HG02840 (cell line): ENCODE measurements around the gene CROCC2.

Experiments
- ATAC-seq: cut with Tn5 transposase; IDR thresholded peaks from one replicate; pipeline ENCODE4 v1.9.1; 2021; ENCODE audit warnings: mild to moderate bottlenecking, moderate library complexity, moderate number of reproducible peaks; ENCODE audit not compliant: unreplicated experiment, low FRiP score

CROCC2 gene

DNA sequence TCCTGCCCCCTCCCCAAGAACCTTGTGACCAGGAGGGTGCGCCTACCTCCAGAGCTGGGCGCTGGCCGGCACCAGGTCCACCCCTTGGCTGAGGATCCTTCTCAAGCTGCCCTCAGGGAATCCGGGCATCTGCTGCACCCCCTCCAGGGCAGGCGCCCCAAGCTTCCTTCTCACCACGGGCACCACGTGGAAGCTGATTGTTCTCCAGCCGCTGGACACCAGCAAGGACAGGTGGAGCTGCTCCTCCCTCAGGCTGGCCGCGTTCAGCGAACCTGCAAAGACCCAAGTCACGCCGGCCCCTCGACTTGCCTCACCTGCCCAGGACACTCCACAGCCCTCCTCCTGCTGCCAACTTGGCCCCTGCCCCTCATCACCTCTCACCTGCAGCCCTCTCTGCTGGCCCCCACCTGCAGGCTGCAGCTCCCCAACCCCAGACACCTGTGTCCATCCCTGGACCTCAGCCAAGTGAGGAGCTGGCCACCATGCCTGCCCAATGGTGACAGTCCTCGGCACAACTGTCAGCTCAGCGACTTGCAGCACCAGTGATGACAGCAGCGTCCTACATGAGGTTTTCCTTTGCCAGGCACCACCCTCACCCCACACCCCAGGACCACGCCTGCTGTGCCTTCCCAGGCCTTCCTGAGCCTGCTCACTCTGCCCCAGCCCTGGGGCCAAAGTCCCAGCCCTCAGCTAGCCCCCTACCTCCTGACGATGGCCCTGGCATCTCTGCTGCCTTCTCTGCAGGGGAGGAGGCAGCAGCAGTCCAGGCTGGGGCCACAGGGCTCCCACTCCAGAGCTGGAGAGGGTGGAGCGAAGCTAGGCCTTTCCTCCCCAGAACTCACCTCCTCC, 14.4 kb upstream of the CROCC2 start:
- ATAC-seq, result no peak

DNA sequence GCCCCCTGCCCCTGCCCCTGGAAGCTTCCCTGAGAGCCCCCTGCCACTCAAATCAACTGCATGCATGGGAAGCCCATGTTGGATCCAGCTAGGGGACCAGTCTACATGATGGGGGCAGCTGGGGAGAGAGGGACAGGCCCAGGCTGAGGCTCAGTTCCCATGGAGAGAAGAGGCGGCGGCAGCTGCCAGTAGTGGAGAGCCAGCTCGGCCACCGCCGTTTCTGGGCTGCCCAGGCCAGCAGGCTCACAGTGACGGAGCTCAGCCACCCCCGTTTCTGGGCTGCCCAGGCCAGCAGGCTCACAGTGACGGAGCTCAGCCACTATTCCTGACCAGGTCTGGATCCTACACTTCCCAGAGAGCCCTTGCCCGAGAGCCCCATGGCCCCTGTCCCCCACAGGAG, 13.8 kb upstream of the CROCC2 start:
- ATAC-seq, result no peak

DNA sequence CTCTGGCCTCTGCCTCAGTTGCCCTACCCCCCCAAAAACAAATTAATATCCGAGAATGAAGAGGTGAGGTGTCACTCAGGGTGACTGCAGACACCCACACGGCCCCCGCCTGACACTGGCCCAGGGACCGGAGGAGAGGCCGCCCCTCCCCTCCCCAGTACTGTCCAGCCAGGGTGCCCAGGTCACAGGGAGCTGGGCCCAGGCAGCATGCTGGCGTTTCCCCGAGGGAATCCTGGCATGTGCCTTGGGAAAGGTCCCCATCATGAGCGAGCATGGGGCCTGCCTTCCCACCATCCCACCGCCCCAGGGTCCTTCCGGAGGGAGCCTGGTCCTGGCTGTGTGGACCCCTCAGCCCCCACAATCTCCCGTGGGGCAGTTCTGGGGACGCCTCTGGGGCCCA, 13.2 kb upstream of the CROCC2 start:
- ATAC-seq, result no peak

DNA sequence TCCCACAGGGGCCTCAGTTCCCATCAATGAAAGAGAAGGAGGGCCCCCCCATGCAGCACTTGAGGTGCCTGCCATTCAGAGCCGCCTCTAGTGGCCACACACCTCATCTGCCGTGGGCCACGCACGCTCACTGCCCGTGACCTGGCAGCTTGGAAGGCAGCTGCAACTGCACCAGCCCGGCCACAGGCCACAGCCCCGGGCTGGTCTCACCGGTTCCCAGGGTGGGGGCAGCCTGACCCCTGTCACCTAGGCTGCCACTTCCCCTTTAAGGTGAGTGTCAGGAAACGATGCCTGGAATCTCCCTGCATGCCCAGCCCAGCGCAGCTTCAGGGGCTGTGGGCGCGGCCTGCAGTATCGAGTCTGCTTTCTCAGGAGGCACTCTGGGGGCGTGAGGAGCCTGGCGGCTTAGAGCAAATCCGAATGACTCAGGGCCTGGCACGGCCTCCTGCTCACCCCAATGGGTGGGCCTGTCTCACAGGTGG, 12.7 kb upstream of the CROCC2 start:
- no peak for ATAC-seq

DNA sequence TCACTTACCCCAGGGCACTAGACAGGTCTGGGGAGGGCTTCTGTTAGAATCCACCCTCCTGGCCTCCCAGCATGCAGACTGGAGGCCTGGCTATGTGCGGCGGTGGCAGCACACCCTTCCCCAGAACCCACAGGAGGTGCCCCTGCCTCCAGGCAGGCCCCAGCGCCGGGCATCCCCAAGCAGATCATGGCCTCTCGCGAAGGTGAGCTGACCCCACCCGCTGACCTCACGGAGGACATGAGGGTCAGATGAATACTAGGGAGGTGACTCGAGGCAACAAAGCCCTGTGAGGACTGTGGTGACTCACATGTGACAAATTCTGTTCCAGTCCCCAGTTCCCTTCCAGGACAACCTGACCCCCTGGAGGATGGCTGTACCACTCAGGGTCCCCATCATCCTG, 12.1 kb upstream of the CROCC2 start:
- ATAC-seq, result no peak

DNA sequence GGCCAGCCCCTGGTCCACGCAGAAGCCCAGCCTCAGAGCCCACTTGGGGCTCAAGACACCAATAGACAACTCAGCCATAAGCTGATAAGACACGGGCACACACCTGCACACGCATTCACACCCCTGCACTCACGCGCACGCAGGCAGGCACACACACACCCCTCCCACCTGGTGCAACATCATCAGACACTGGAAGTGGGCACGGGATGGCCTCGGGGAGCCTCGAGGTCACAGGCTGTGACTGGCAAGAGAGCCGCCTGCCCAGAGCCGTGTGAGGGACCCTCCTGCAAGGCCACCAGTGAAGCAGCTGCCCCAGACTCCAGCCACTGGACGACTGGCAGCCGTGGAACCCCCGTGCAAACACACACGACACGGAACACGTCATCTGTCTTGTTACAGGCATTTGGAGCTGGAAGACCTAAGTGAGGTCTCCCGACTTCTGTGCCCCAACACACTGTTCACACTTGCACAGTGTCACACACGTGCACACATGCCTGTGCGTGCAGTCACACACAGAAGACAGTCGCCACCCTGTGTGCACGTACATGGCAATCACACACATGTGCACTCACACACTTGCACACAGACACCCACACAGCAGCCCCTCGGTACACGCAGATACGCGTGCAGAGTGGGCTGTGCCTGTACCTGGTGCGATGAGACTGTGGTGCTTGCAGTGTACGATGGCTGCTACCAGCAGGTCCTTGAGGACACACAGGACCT, 11.1 kb upstream of the CROCC2 start:
- ATAC-seq, result no peak

DNA sequence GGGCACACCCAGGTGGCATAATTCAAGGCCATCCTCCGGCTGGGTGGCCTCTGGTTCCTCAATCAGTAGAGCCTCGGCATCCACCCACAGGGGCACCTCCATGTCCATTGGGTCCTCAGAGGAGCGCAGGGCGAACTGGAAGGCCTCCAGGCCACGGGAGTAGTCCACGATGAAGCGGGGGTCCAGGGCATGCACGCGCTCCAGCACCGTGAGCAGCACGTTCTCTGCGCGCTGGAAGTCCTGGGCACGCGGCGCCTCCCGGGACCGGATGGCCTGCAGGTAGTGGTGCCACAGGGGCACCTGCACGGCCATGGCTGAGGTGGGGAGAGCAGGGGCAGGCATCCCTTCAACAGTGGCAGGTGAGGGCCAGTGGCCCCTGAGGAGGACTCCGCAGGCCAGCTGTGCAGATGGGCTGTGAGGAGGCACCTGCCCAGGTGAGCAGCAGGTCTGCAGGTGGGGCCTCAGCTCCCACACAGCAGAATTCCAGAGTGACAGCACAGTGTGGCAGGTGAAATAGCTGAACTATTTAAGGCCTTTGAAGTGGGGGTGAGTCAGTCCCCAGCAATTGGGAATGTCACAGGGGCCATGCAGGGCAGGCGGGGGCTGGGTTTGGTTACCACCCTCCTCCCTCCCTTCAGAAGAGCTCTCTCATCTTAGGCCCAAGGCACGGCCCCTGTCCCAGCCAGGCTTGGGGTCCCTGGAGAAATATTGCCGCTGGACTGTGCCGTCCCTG, 10.3 kb upstream of the CROCC2 start, which contains the start of gene MAB21L4:
Gene MAB21L4 (minus strand): TSS at position 501 of the 733 bp plus-strand sequence. CDS start 159 bp downstream, at position 342.
- ATAC-seq, result no peak

DNA sequence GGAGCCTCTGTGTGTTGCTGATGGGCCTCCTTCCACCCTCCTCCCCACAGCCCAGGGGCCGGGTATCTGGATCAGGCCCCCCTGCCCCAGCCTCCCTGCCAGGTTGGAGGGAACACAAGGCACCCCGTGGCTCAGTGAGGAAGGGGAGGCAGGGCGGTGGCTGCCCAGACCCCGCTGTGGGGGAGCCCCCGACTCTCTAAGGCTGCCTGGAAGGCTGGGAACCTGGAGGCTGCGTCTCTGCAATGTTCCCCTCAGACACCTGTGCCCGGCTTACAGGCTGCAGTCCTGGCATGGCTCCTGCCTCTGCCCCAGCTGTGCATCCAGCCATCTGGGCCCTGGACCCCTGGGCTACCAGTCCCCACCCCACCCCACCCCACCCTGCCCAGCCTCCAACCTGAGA, 9.7 kb upstream of the CROCC2 start:
- ATAC-seq, result no peak

DNA sequence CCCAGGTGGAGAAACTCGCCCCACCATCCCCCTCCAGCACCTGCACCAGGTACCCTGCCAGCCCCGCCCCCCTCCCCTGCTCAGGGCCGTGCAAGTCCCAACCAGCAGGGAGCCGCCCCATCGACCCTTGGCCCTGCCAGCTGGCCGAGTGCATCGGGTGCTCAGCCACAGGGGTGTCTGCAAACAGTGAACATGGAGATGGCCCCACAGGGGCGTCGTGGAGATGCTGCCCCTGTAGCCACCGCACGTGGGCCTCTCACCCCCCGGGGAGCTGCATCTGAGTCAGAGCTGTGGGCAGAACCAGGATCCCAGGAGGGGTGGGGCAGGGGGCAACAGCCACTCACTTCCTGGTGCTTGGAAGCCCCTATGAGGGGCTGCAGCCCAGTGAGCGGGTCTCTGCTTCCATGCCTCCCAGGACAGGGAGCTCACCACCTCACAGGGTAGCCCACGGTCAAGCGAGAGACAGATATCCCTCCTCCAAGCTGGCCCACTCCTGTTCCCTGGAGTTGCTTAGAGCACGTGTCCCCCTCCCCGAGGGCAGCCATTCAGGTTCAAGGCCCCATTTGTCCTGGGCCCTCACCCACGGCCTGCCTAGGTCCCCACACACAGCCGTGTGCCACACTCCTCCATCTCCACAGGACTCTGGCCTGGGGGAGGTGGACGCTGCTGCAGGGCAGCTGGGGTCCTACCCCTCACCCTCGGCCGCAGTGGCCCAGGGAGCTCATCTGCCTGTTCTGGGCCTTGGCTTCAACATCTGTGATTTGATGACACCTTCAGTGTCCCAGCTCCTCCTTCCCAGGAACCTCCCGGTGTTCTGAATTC, 9.1 kb upstream of the CROCC2 start:
- no peak for ATAC-seq

DNA sequence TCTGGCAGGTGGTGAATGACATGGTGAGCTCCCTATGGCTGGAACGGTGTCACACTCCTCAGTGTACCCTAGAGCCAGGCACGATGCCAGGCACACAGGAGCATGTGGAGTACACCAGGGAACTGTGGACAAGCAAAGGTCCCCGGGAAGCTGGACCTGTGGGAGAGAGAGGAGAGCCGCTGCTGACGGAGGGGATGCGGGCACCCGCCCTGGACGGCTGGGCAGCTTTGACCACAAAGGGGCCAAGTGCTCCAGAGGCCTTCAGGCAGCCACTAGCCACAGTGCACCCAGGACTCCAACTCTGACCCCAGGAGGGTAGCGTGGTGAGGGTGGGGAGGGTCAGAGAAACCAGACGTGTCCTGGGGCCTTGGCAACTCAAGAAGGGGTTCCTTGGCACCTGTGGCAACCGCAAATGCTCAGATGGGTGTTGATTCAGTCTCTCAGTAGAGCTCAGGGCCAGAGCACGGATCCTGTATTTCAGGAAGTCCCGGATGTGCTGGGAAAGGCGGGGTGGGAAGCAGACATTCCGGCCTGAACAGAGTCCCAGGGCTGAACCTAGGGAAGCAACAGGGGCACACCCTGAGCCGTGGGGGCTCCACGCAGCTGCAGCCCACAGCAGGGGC, 7.9 kb upstream of the CROCC2 start:
- ATAC-seq, result no peak

DNA sequence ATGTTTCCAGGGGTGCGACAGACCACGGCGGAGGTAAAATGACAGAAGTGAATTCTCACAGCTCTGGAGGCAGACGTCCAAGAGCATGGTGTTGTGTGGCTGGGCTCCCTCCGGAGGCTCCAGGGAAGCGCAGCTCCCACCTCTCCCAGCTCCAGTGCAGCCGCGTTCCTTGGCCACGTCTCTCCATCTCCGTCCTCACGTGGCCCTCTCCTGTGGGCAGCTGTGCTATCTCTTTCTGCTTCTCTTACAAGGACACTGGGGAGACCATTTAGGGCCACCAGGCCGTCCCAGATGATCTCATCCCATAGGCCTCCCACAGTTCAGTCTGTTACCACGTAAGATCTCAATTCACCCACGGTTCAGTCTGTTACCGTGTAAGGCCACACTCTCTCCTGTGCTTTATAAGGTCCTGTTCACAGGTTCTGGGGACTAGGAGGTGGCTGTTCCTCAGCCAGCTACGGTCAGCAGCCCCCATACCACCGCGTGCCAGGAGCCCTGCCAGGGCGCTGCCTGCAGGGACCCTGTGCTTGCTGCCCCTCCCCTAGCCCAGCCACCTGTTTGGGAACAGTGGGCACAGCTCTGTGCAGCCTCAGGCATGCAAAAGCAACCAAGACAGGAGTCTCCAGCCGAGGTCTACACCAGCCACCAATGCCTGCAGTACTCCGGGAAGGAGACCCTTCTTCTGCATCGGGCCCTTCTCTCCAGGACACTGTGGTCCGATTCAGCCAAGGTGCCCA, 7.2 kb upstream of the CROCC2 start:
- ATAC-seq, result no peak

DNA sequence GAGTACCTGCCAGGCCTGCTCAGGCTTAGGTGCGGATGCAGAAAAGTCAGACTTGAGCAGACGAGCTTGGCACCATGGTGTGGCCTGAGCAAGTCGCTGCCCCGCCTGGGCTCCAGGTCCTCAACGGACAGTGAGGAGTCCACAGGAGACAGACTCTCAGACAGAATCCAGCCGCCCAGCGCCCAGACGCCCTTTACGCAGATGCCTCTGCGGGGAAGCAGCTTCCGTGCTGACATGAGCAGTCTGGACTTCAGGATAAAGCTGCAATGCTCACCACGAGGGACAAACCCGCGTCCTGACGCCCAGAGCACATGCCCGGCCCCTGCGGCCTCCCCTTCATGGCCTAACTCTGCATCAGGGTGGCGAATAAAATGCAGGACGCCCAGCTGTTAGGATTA, 6.7 kb upstream of the CROCC2 start:
- ATAC-seq, result no peak

DNA sequence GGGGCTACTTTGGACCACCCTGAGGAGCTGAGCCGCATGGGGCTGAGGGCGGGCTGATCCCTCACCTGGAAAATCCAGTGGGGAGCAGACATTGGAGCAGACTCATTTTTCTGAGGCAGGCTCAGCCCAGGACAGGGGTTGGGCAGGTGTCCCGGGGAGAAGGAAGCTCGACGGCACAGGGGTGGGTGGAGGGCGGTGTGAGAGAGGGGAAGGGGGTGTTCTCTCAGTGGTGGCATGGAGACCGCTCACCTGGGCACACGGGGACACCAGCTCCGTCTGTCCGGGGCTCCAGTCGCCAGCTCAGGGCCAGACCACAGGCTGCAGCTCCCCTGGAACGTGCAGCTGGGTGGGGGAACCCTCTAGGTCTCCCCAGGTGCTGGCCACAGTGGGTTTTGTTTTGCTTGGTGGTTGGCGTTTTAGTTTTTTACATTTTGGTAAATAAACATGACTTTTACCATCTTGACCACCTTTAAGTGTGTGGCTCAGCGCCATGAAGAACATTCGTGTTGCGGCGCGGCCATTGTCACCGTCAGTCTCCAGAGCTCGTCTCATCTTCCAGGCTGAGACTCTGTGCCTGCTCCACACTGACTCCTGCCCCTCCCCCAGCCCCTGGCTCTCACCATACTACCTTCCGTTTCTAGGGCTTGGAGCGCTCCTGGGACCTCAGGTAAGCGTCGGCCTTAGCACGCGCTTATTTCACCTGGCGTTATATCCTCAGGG, 5.8 kb upstream of the CROCC2 start:
- ATAC-seq, result no peak

DNA sequence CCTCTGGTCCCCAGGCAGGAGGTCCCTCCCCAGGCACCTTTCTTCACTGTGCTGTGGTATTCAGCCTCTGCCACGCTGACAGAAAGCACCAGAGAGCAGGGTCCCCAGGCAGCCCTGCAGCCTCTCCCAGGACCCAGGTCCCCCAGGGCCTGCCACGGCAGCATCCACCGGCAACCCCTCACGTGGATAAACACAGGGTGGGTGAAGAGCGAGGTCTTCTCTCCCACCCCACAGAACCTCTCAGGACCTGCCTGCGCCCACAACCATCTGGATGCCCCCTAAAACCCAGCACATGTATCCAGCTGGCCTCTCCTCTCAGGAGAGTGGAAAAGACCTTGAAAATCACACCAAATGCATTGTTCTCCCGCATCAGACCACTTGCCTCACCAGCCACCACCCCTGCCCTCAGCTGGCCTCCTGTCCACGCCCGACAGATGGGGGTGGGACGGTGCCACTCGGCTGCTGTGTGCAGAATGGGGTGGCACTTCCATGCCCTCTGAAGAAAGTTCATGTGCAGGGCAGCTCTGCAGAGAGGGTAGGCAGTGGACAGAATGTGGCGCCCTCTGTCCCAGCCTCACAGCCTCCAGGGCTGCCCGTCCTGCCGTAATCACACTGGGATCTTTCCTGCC, 4.0 kb upstream of the CROCC2 start:
- ATAC-seq, result no peak

DNA sequence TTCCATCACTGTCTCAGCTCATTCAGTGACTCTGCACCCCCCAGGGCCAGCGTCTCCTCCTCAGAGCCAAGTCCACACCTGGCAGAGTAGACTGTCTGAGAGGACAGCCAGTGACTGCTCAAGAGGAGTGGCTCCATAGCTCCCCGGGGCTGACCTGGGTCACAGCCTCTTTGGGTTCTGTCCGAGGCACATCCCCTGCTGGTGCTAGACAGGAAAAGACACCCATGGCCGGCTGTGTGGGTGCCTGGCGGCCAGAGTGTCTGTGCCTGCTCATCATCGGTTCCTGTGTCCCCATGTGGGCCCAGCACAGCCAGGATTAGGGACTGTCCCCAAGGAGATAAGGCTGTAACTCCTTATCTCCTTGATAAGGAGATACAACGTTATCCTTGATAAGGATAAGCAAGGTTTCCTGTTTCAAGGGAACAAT, 3.5 kb upstream of the CROCC2 start:
- ATAC-seq, result no peak

DNA sequence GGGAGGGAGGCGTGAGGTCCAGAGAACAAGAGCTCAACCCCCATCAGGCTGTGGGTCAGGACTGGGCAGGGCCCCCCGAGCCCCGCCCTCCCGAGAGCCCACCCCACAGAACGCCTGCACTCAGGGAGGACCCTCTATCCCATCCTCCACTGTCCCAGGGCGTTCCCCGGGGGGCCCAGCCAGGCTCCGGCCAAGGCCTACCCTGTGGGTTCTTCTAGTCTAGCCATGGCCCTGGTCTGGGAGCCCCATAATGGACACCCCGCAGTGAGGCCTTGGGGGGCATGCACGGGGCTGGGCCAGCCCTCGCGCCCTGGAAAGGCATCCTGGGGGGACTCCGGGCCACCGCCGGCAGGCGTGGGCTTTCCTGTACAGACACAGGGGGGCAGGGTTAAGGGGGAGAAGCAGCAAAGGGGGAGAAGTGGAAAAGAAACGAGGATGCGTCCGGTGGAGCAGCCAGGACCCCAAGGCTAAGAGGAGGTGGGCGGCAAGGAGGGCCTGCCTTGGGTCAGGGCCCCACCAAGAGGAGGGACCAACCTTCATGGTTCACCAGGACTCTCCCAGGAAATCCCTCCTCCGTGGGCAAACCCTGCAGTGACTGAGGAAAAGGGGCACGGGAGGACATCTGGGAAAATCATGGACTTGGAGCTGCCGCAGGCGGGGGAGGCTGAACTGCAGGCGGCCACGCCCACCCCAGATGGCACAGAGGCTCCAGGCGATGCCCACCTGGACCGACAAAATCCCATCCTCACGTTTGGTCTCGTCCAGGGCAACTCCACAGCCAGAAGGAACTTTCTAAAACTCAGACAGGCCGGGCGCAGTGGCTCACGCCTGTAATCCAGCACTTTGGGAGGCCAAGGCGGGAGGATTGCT, 2.7 kb upstream of the CROCC2 start:
- no peak for ATAC-seq
